SKM-1 treated with dmso at 0.1 percent for 144 hours (cell line): ENCODE measurements around the gene ZNF30.
"Not testable (repeated sequence)": the region's sequence is repeated elsewhere in the genome, so short reads cannot be mapped to it uniquely, and the experiment has no call there.

Source experiments
- DNase-seq: peaks from one replicate; lab custom pipeline; 2025; ENCODE audit not compliant: unreplicated experiment; lab: John Stamatoyannopoulos, UW

Gene ZNF30

DNA sequence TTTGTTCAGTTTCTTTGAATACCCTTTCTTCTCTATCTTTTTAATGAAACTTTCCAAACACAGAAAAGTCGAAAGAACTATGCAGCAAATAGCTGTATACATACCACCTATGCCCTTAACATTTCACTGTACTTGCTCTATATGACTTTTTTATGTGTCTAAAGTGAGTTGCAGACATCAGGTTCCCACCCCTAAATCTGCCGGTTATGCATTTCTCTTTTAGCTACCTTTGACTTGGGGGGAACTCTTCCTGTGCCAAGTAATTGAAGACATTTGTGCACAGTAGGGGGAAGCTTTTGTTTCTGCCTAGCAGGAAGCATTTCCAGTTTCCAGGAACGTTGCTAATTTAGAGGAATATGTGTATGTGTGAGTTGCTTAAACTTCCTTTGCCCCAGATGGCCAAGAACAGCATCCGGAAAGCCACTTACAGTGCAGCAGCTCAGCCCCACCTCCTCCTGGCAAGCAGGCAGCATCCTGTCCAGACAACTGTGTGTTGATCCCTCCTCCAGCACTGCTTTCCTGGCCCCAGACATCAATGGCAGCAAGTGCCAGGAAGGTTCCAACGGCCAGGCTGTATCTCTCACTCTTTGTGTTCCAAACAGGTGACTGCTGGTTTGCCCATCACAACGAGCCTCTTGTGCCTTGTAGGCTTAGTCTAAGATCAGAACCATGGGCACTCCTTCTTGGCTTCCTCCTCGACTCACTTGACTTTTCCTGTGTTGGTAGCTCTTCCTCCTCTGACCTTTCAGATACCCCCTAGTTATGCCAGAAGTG is 58.7 kb downstream of the ZNF30 start:
- DNase-seq, result no peak

DNA sequence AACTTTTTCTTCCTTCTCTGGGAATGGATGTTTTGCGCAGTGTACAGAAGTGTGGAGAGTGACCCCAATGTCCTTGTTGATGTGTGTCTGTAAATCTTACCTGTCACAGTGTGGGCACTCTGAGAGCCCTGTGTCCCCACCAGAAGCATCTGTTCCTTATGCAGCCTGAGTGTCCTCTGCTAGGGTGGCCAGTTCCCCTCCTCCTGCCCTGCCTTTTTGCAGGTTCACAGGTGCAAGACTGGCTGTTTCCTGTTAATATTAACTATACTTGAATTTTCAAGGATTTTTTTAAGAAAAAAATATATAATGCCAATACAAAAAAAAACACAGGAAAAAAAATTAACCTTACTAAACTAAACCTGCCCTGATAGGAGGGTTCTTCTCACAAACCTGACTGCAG is 61.4 kb downstream of the ZNF30 start:
- no peak for DNase-seq

DNA sequence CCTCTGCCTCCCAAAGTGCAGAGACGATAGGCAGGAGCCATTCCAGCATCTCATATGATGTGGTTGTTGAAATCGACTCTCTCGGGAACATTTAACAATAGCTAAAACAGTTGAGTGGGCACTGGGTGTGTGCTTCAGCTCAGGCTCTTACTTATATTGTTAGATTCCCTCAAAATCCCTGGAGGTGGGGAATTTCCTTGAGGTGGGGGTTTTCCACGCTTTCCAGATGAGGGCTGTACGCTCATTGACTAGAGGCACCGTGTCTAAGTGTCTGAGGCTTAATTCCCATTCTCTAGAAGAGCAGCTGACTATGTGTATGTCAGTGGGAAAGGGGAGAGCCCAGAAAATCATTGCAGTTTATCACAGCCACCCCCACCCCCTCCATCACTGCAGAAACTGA is 62.6 kb downstream of the ZNF30 start:
- DNase-seq, result no peak

DNA sequence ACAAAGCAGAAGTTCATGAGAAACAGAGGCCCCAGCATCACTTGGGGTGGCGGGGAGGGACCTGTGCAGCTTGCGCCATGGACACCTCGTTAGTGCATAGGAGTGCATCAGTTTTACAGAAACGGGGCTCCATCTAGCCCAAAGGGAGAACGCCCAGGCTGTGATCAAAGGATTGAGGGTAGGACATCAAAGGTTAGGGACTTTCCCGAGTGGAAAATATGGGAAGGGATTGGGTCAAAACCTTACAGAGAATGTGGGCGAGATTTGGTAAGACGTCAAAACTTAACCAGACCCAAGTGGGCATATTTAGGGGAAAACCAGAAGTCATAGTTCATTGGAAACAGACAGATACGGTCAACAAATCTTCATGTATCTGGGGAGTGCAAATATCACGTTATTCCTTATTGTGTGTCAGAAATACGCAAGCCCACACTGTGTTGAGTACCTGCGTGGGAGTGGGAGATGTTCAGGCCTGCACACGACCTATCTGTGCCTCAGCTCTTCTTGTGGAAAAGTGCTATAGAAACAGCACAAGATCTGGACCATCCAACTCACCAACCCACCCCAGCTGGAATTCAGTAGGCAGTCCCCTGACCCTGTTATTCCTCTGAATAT is 64.0 kb downstream of the ZNF30 start:
- DNase-seq, result no peak

DNA sequence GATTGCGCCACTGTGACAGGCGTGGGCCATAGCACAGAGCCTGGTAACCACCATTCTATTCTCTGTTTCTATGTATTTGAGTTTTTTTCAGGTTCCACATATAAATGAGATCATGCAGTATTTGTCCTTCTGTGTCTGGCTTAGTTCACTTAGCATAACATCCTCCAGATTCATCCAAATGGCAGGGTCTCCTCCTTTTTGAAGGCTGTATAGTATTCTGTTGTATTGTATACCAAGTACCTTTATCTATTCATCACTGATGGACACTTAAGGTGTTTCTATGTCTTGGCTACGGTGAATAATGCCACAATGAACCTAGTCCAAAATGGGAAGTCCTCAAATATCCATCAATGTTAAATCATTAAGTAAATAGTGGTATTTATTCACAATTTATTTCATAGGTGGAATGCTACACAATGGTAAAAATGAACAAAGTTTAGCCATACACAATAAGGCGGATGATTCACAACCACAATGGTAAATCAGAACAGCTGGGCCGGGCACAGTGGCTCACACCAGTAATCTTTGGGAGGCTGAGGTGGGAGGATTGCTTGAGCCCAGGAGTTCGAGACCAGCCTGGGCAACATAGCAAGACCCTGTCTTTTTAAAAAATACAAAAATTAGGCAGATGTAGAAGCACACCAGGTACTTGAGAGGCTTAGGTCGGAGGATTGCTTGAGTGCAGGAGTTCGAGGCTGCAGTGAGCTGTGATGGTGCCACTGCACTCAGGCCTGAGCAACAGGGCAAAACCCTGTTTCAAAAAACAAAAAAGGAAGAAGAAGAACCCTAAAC is 65.0 kb downstream of the ZNF30 start:
- DNase-seq, result no peak

DNA sequence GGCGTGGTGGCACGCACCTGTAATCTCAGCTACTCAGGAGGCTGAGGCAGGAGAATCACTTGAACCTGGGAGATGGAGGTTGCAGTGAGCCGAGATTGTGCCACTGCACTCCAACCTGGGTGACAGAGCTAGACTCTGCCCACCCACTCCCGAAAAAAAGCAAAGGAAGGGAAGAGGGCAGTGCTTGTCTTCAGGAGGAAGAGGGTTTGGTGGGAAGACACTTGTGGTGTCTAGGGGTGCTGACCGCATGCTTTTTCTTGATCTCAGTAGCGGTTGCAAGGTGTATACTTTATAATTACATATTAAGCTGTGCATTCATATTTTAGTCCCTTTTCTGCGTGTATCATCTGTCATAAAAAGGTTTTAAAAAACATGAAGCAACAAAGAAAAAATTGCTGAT is 65.9 kb downstream of the ZNF30 start:
- not testable (repeated sequence) for DNase-seq

DNA sequence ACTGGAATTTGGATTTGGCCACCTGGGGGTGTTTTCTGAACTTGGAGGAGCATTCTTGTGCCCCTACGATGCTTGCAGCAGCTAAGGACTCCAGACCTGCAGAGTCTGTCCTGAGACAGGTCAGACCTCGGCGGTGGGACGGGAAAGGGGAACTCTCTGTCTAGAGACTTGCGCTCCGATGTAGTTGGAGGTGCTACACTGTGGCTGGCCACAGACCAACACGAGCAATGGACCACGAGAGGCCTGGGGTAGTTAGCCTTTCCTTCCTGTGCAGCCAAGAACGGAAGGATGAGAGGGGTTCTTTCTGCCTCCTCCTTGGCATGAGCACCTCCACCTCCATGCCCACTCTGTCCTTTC is 67.6 kb downstream of the ZNF30 start:
- DNase-seq, result no peak
